HG02763 (cell line): Measurements from ENCODE around the gene CTU2.
"Not testable (repeated sequence)": the region's sequence is repeated elsewhere in the genome, so short reads cannot be mapped to it uniquely, and the experiment has no call there.

Experiments used
- ATAC-seq: cut with Tn5 transposase; IDR thresholded peaks from one replicate; pipeline ENCODE4 v1.9.1; 2021; ENCODE audit warnings: mild to moderate bottlenecking, moderate library complexity; ENCODE audit not compliant: unreplicated experiment

CTU2 gene

GRCh38 chr16:88706229-88706964 lies at the start of gene CTU2, which contains the start of gene RNF166:
Gene CTU2, plus strand, starts transcription at chr16:88706503. Its CDS starts 28 bp downstream, at chr16:88706531.
Gene RNF166, minus strand, starts transcription at chr16:88706408. Its CDS starts 83 bp downstream, at chr16:88706325.
- ATAC-seq: peak; percentile 76

GRCh38 chr16:88657371-88657770 lies 48.9 kb upstream of the CTU2 start:
- ATAC-seq: no peak

GRCh38 chr16:88658714-88659113 lies 47.6 kb upstream of the CTU2 start:
- ATAC-seq: no peak

- ATAC-seq: no peak
Observed at GRCh38 chr16:88659160-88659559, 47.1 kb upstream of the CTU2 start.

GRCh38 chr16:88661468-88661867 lies 44.8 kb upstream of the CTU2 start:
- ATAC-seq: no peak

- no peak for ATAC-seq
Observed at GRCh38 chr16:88662222-88662842, 44.0 kb upstream of the CTU2 start.

GRCh38 chr16:88662843-88663606 lies 43.3 kb upstream of the CTU2 start, which contains the start of gene MVD:
Gene MVD, minus strand, starts transcription at chr16:88663091. Its CDS starts 11 bp downstream, at chr16:88663080.
- ATAC-seq: peak; percentile 89

- no peak for ATAC-seq
Observed at GRCh38 chr16:88665148-88665547, 41.2 kb upstream of the CTU2 start.

GRCh38 chr16:88665570-88665969 lies 40.7 kb upstream of the CTU2 start:
- ATAC-seq: no peak

- no peak for ATAC-seq
Observed at GRCh38 chr16:88667461-88667860, 38.8 kb upstream of the CTU2 start.

- not testable (repeated sequence) for ATAC-seq
Observed at GRCh38 chr16:88669493-88669892, 36.8 kb upstream of the CTU2 start.

GRCh38 chr16:88669980-88670379 lies 36.3 kb upstream of the CTU2 start:
- ATAC-seq: no peak

GRCh38 chr16:88671806-88672205 lies 34.5 kb upstream of the CTU2 start:
- no peak for ATAC-seq

GRCh38 chr16:88672776-88673175 lies 33.5 kb upstream of the CTU2 start:
- no peak for ATAC-seq

- no peak for ATAC-seq
Observed at GRCh38 chr16:88673716-88674379, 32.5 kb upstream of the CTU2 start.

GRCh38 chr16:88676502-88677242 lies 29.6 kb upstream of the CTU2 start:
- ATAC-seq: no peak

- ATAC-seq: no peak
Observed at GRCh38 chr16:88677721-88678120, 28.6 kb upstream of the CTU2 start.

- ATAC-seq: no peak
Observed at GRCh38 chr16:88678224-88678979, 27.9 kb upstream of the CTU2 start.

- no peak for ATAC-seq
Observed at GRCh38 chr16:88680554-88681083, 25.7 kb upstream of the CTU2 start.
